GM12874 (cell line): ENCODE measurements around the gene ZNF20.

Experiments used
- CTCF ChIP-seq: IDR thresholded peaks from 2 replicates; pipeline ENCODE4 v1.5.1; 2011; ENCODE audit warnings: low read depth, mild to moderate bottlenecking, control low read depth, low read length, moderate library complexity; ENCODE audit not compliant: insufficient read depth

The ZNF20 gene

GRCh38 chr19:12159773-12160414 is 19.7 kb upstream of the ZNF20 start:
- TF ChIP-seq CTCF: no peak

- no peak for TF ChIP-seq CTCF
These were observed 16.3 kb upstream of the ZNF20 start, which contains the start of gene ZNF625 for GRCh38 chr19:12156223-12157058. Gene ZNF625 (minus strand): TSS chr19:12156734. CDS start chr19:12156558, 176 bp downstream.

- TF ChIP-seq CTCF: no peak
These were observed 15.2 kb upstream of the ZNF20 start for GRCh38 chr19:12155324-12155860.

GRCh38 chr19:12145348-12145747 is 5.2 kb upstream of the ZNF20 start:
- TF ChIP-seq CTCF: no peak

GRCh38 chr19:12141405-12141736 is 1.2 kb upstream of the ZNF20 start:
- TF ChIP-seq CTCF: no peak

- TF ChIP-seq CTCF: peak; percentile 85
These were observed 625 bp upstream of the ZNF20 start for GRCh38 chr19:12140545-12141404.

GRCh38 chr19:12139269-12139668 is 881 bp downstream of the ZNF20 start:
- no peak for TF ChIP-seq CTCF
